CD4-positive, alpha-beta T cell (primary cell): ENCODE measurements around the gene NCAPG. TPM values are rescaled to one million over a fixed set of nuclear protein-coding genes. Genes with fewer than 3 reads are reported as not detected.

Experiments used
- ATAC-seq: fragments of 200-7000 bp; cut with Tn5 transposase; one replicate; pipeline ENCODE4 v1.10.0; 2022; ENCODE audit warnings: mild to moderate bottlenecking; ENCODE audit not compliant: poor library complexity
- CTCF ChIA-PET: fragments of 350-600 bp; sonication (Branson Sonifier 250); formaldehyde crosslinking; loops from one replicate; lab custom pipeline; 2021; ENCODE audit warnings: antibody characterized with exemption, inconsistent platforms; lab: Charles Lee
- POLR2A ChIA-PET: fragments of 350-600 bp; sonication (Branson Sonifier 250); formaldehyde crosslinking; loops from one replicate; lab custom pipeline; 2021; ENCODE audit warnings: antibody characterized with exemption, inconsistent platforms; lab: Charles Lee
- DNase-seq, 14 experiments: peaks; one replicate each; pipeline ENCODE4 v3.0.0-alpha.2; 2013 to 2020; ENCODE audit warnings: mixed read lengths in 2 of 14
- H3K27ac ChIP-seq, 2 donors: one replicate each; pipeline versions ENCODE4 v1.5.1 to v1.7.0; 2013; ENCODE audit warnings: low read length in 2 of 2, low read depth in 1 of 2, mild to moderate bottlenecking in 1 of 2
- H3K27me3 ChIP-seq, 2 experiments: 1 replicate in 1 of 2; 2 replicates in 1 of 2; pipeline versions ENCODE4 v1.6.1 to v1.7.0; 2013; ENCODE audit warnings: low read length in 2 of 2, control low read depth in 1 of 2, mild to moderate bottlenecking in 1 of 2, moderate library complexity in 1 of 2; ENCODE audit not compliant: insufficient read depth in 2 of 2, control insufficient read depth in 1 of 2
- H3K36me3 ChIP-seq: one replicate; pipeline ENCODE4 v1.6.1; 2013; ENCODE audit warnings: low read length, control low read depth; ENCODE audit not compliant: insufficient read depth
- H3K4me1 ChIP-seq: one replicate; pipeline ENCODE4 v1.6.1; 2013; ENCODE audit warnings: low read length, control low read depth; ENCODE audit not compliant: insufficient read depth
- H3K4me3 ChIP-seq: one replicate; pipeline ENCODE4 v1.5.1; 2013; ENCODE audit warnings: mild to moderate bottlenecking, low read length, moderate library complexity
- H3K9me3 ChIP-seq, 2 experiments: 1 replicate in 1 of 2; 2 replicates in 1 of 2; pipeline versions ENCODE4 v1.6.1 to v1.7.0; 2013; ENCODE audit warnings: low read length in 2 of 2, mild to moderate bottlenecking in 2 of 2, control low read depth in 1 of 2, moderate library complexity in 1 of 2; ENCODE audit not compliant: control insufficient read depth in 1 of 2, insufficient read depth in 1 of 2
- H3K27ac Mint-ChIP-seq: one replicate; pipeline ENCODE4 v1.8.0; 2020; ENCODE audit warnings: mixed read lengths
- H3K27me3 Mint-ChIP-seq: one replicate; pipeline ENCODE4 v1.8.0; 2021; ENCODE audit warnings: mixed read lengths
- H3K36me3 Mint-ChIP-seq: one replicate; pipeline ENCODE4 v1.8.0; 2021; ENCODE audit warnings: low read depth, mixed read lengths
- H3K4me1 Mint-ChIP-seq: one replicate; pipeline ENCODE4 v1.8.0; 2021; ENCODE audit warnings: low read depth, mixed read lengths
- H3K4me3 Mint-ChIP-seq: one replicate; pipeline ENCODE4 v1.8.0; 2020; ENCODE audit warnings: mild to moderate bottlenecking, mixed read lengths
- H3K9me3 Mint-ChIP-seq: one replicate; pipeline ENCODE4 v1.8.0; 2020; ENCODE audit warnings: mixed read lengths
- CTCF ChIP-seq: fragments of 200-600 bp; IDR thresholded peaks from one replicate; pipeline ENCODE4 v1.8.0; 2022; ENCODE audit warnings: antibody characterized with exemption, mild to moderate bottlenecking
- intact Hi-C, 2 experiments: fragments of 100-400 bp; cut with DNase I in 1 of 2; cut with micrococcal nuclease in 1 of 2; formaldehyde crosslinking; loops; one replicate each; pipeline versions ENCODE4 v1.15.1 to v1.9.0; 2023 to 2025; cut with DNase I, micrococcal nuclease
- total RNA-seq, 174 experiments: library from RNA in 2 of 174; stranded (reverse) in 2 of 174; gene quantifications; one replicate each; pipeline ENCODE4 v1.2.3 and lab custom pipeline; 2021 to 2026

Gene NCAPG
- total RNA-seq, 2 experiments from 2014 or later, result 0.58 to 0.61 TPM

- Histone ChIP-seq H3K36me3 (no peaks in the 10 kb centered on the region), H3K27ac (no peak overlapping the region), H3K4me1 (no peaks in the 10 kb centered on the region), H3K4me3 (no peak overlapping the region), H3K27me3 (no peaks in the 10 kb centered on the region), H3K9me3 (peaks cover 0 to 9% of the 10 kb centered on the region in 2 experiments)
- Mint-ChIP-seq H3K27ac (no peak overlapping the region), H3K36me3 (no peaks in the 10 kb centered on the region), H3K4me1 (no peaks in the 10 kb centered on the region), H3K9me3 (no peaks in the 10 kb centered on the region), H3K27me3 (no peaks in the 10 kb centered on the region), H3K4me3 (no peak overlapping the region)
- TF ChIP-seq CTCF, result no peak
- CTCF ChIA-PET, result no interaction called here
- ATAC-seq, result no peak
- intact Hi-C loops, result no loop called here
- POLR2A ChIA-PET, result no interaction called here
- DNase-seq, result no peak
Observed at GRCh38 chr4:17771284-17771908, 39.4 kb upstream of the NCAPG start.

GRCh38 chr4:17773135-17773698 is 37.6 kb upstream of the NCAPG start:
- H3K36me3 ChIP-seq, result no peaks in the 10 kb centered on the region
- intact Hi-C loops, result no loop called here
- POLR2A ChIA-PET, result no interaction called here
- CTCF ChIA-PET, result no interaction called here
- H3K27me3 ChIP-seq, result no peaks in the 10 kb centered on the region
- peaks cover 6% of the 10 kb centered on the region for H3K27me3 Mint-ChIP-seq
- H3K27ac Mint-ChIP-seq, result no peak overlapping the region
- H3K4me3 ChIP-seq, result no peak overlapping the region
- no peaks in the 10 kb centered on the region for H3K4me1 ChIP-seq
- H3K36me3 Mint-ChIP-seq, result no peaks in the 10 kb centered on the region
- TF ChIP-seq CTCF, result no peak
- no peaks in the 10 kb centered on the region for H3K9me3 ChIP-seq
- H3K9me3 Mint-ChIP-seq, result no peaks in the 10 kb centered on the region
- ATAC-seq (no peak), DNase-seq (no peak)
- H3K4me1 Mint-ChIP-seq, result no peaks in the 10 kb centered on the region
- H3K4me3 Mint-ChIP-seq, result no peak overlapping the region
- no peak overlapping the region for H3K27ac ChIP-seq

GRCh38 chr4:17778431-17778830 is 32.3 kb upstream of the NCAPG start:
- peaks cover 13% of the 10 kb centered on the region for H3K4me1 Mint-ChIP-seq
- no peak overlapping the region for H3K4me3 Mint-ChIP-seq
- H3K27ac Mint-ChIP-seq, result no peak overlapping the region
- intact Hi-C loops, result no loop called here
- peaks cover 12% of the 10 kb centered on the region for H3K4me1 ChIP-seq
- no peak overlapping the region for H3K4me3 ChIP-seq
- DNase-seq, result no peak
- no peaks in the 10 kb centered on the region for H3K9me3 Mint-ChIP-seq
- H3K27ac ChIP-seq, result no peak overlapping the region
- peaks cover 0 to 10% of the 10 kb centered on the region in 2 experiments for H3K9me3 ChIP-seq
- no peaks in the 10 kb centered on the region for H3K36me3 Mint-ChIP-seq
- POLR2A ChIA-PET, result no interaction called here
- H3K27me3 ChIP-seq, result peaks cover 26 to 40% of the 10 kb centered on the region in 2 experiments
- H3K27me3 Mint-ChIP-seq, result peaks cover 47% of the 10 kb centered on the region
- TF ChIP-seq CTCF, result no peak
- no peak for ATAC-seq
- no peaks in the 10 kb centered on the region for H3K36me3 ChIP-seq
- CTCF ChIA-PET, result no interaction called here
